Erythroblast (primary cell): ENCODE data around the gene AFMID.

Experiments used
- GATA1 ChIP-seq: IDR thresholded peaks from 2 replicates; pipeline ENCODE4 v1.6.1; 2011; ENCODE audit warnings: low read depth, mild to moderate bottlenecking, control low read depth, low read length, moderate library complexity
- POLR2A ChIP-seq: IDR thresholded peaks from 2 replicates; pipeline ENCODE4 v1.6.1; 2011; ENCODE audit warnings: mild to moderate bottlenecking, low read length

- TF ChIP-seq POLR2A (no peak), GATA1 (no peak)
Observed at GRCh38 chr17:78142119-78142861, 44.9 kb upstream of the AFMID start.
